ENCODE measurements around the gene KLHL29. TPM values are rescaled to one million over a fixed set of nuclear protein-coding genes. Genes with fewer than 3 reads are reported as not detected.

The KLHL29 gene
- total and polyA plus RNA-seq, 2 experiments from 2014 or later: 5.6 to 11.0 TPM

- DNase-seq (ENCODE audit: low read depth in 1 of 2, low spot score in 1 of 2): peak in 1 of 2 donors; percentile 11
Measured at GRCh38 chr2:23360571-23361125, 24.3 kb upstream of the KLHL29 start.

DNA sequence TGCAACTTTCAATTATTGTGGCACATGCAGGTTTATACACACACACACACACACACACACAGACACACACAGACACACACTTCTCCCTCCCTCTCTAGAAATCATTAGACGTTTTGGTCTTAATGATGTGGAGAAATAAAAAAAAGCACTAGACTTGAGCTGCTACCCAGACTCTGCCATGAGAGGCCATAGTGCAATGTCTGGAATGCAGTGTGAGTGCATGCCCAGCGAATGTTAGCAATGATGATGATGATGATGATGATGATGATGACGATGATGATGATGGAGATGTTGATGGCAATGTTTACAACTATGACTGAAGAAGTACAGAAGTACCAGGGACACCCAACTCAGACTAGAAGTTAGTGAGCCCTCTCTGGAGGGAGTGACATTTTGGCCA lies 23.8 kb upstream of the KLHL29 start:
- Histone ChIP-seq H3K4me3 (no peak overlapping the region), H3K36me3 (no peaks in the 10 kb centered on the region), H3K27ac (no peak overlapping the region), H3K27me3 (no peaks in the 10 kb centered on the region), H3K4me1 (ENCODE audit: low read depth) (no peaks in the 10 kb centered on the region), H3K9me3 (ENCODE audit: low read depth) (no peaks in the 10 kb centered on the region)
- no peak for DNase-seq (ENCODE audit: low read depth in 1 of 2, low spot score in 1 of 2)
- no peak for TF ChIP-seq CTCF (IDR thresholded peaks at IDR 0.05; ENCODE audit: low read depth, low read length)

More at GRCh38 chr2:23360571-23361125, 24.3 kb upstream of the KLHL29 start:
- Histone ChIP-seq H3K9me3 (ENCODE audit: low read depth) (no peaks in the 10 kb centered on the region), H3K36me3 (no peaks in the 10 kb centered on the region), H3K4me3 (no peak overlapping the region), H3K27me3 (no peaks in the 10 kb centered on the region), H3K27ac (no peak overlapping the region), H3K4me1 (ENCODE audit: low read depth) (no peaks in the 10 kb centered on the region)
- TF ChIP-seq CTCF (IDR thresholded peaks at IDR 0.05; ENCODE audit: low read depth, low read length): no peak

GRCh38 chr2:23363268-23363667 lies 21.7 kb upstream of the KLHL29 start:
- no peak overlapping the region for H3K4me3 ChIP-seq
- no peaks in the 10 kb centered on the region for H3K27me3 ChIP-seq
- H3K36me3 ChIP-seq: no peaks in the 10 kb centered on the region
- DNase-seq (ENCODE audit: low read depth in 1 of 2, low spot score in 1 of 2): no peak
- no peak overlapping the region for H3K27ac ChIP-seq
- no peaks in the 10 kb centered on the region for H3K9me3 ChIP-seq (ENCODE audit: low read depth)
- no peak for TF ChIP-seq CTCF (IDR thresholded peaks at IDR 0.05; ENCODE audit: low read depth, low read length)
- H3K4me1 ChIP-seq (ENCODE audit: low read depth): no peaks in the 10 kb centered on the region

DNA sequence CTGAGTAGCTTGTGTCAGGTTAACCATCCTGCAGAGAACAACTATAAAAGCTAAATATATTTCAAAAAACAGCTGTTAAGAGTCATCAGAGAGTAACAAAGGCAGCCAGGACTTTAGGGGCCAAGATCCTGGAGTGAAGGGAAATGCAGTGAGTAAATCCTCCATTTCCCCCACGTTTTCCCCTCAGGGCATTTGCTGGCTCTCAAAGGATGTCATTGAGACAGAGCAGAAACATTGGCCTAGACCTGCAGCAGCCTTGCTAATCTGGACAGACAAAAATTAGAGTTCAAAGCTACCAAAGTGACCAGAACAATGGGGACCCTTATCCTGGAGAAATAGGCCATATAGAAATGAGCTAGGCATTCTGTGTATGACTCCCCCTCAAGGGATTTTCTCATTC lies 21.1 kb upstream of the KLHL29 start:
- Histone ChIP-seq H3K36me3 (no peaks in the 10 kb centered on the region), H3K4me3 (no peak overlapping the region), H3K4me1 (ENCODE audit: low read depth) (no peaks in the 10 kb centered on the region), H3K27ac (no peak overlapping the region), H3K9me3 (ENCODE audit: low read depth) (no peaks in the 10 kb centered on the region), H3K27me3 (no peaks in the 10 kb centered on the region)
- no peak for DNase-seq (ENCODE audit: low read depth in 1 of 2, low spot score in 1 of 2)
- no peak for TF ChIP-seq CTCF (IDR thresholded peaks at IDR 0.05; ENCODE audit: low read depth, low read length)

DNA sequence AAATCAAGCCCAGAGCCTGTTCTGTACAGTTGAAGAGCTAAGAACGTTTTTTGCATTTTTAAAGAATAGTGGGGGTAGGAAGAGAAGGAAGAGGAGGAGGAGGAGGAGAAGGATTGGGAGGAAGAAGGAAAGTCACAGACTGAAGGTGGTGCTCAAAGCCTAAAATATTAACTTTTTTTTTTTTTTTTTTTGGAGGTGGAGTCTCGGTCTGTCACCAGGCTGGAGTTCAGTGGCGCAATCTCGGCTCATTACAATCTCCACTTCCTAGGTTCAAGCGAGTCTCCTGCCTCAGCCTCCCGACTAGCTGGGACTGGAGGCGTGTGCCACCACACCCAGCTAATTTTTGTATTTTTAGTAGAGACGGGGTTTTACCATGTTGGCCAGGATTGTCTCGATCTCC lies 18.3 kb upstream of the KLHL29 start:
- Histone ChIP-seq H3K27me3 (no peaks in the 10 kb centered on the region), H3K4me1 (ENCODE audit: low read depth) (no peaks in the 10 kb centered on the region), H3K27ac (no peak overlapping the region), H3K36me3 (no peaks in the 10 kb centered on the region), H3K9me3 (ENCODE audit: low read depth) (no peaks in the 10 kb centered on the region), H3K4me3 (no peak overlapping the region)
- TF ChIP-seq CTCF (IDR thresholded peaks at IDR 0.05; ENCODE audit: low read depth, low read length): no peak
- DNase-seq (ENCODE audit: low read depth in 1 of 2, low spot score in 1 of 2): peak in 1 of 2 donors; percentile 9
